Measurements from ENCODE around the gene RBBP5.

The RBBP5 gene

GRCh38 chr1:205129447-205130029 lies 7.8 kb upstream of the RBBP5 start:
- no peak for DNase-seq

GRCh38 chr1:205128050-205128449 lies 6.3 kb upstream of the RBBP5 start:
- peak in 1 of 4 experiments; percentile 5 for DNase-seq

DNA sequence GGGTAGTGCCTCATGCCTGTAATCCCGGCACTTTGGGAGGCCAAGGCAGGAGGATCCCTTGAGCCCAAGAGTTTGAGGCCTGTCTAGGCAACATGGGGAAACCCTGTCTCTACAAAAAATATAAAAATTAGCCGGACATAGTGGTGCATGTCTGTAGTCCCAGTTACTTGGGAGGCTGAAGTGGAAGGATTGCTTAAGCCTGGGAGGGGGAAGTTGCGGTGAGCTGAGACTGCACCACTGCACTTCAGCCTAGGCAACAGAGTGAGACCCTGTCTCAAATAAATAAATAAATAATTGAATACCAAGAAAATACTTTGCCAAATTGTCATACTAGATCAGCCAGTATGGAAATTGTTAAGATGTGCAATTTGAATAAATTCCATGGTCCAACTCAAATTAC lies 5.9 kb upstream of the RBBP5 start:
- DNase-seq = peak; percentile 8 to 55 (median 45)

- no peak for DNase-seq
These were observed 2.9 kb upstream of the RBBP5 start for GRCh38 chr1:205124726-205125125.

GRCh38 chr1:205122489-205122882 lies 708 bp upstream of the RBBP5 start:
- no peak for DNase-seq

- no peak for DNase-seq
These were observed 3.0 kb downstream of the RBBP5 start for GRCh38 chr1:205118752-205119151.

GRCh38 chr1:205111354-205111753 lies 10.4 kb downstream of the RBBP5 start:
- DNase-seq = no peak

GRCh38 chr1:205109711-205110110 lies 12.1 kb downstream of the RBBP5 start:
- no peak for DNase-seq

DNA sequence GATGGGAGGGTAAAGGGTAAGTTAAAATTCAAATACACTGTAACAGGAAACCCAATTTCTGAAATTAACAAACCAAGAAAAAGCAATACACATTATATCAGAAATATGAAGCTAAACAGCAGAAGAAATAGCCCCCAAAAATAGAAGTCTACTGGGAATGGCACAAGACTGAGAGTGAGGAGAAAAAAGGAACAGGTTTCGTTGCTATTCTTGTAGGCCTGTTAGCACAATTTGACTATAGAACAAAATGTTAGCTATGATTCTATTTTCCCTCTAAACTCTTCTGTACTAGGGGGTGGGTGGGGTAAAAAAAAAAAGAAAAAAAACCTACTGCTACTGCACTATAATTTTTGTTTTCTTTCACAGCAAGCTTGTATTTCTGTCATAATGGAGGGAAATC lies 12.5 kb downstream of the RBBP5 start:
- no peak for DNase-seq

GRCh38 chr1:205108464-205108863 lies 13.3 kb downstream of the RBBP5 start:
- DNase-seq = no peak

DNA sequence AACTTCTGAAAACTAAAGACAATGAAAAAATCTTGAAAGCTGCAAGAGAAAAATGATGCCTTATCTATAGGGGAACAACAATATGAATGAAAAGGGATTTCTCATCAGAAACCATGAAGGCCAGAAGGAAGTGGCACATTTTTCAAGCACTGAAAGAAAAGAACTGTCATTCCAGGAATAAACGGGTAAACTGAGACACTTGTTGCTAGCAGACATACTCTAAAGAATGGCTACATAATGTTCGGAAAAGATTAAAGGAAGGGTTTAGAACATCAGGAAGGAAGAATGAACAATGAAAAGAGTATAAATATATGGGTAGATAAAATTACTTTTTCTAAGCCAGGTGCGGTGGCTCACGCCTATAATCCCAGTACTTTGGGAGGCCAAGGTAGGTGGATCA lies 14.5 kb downstream of the RBBP5 start:
- DNase-seq = no peak

- no peak for DNase-seq
These were observed 19.4 kb downstream of the RBBP5 start for GRCh38 chr1:205102404-205102803.

GRCh38 chr1:205098242-205098641 lies 23.5 kb downstream of the RBBP5 start:
- no peak for DNase-seq

GRCh38 chr1:205095422-205095821 lies 26.4 kb downstream of the RBBP5 start:
- DNase-seq = no peak

GRCh38 chr1:205091043-205091740 lies 30.6 kb downstream of the RBBP5 start:
- no peak for DNase-seq

DNA sequence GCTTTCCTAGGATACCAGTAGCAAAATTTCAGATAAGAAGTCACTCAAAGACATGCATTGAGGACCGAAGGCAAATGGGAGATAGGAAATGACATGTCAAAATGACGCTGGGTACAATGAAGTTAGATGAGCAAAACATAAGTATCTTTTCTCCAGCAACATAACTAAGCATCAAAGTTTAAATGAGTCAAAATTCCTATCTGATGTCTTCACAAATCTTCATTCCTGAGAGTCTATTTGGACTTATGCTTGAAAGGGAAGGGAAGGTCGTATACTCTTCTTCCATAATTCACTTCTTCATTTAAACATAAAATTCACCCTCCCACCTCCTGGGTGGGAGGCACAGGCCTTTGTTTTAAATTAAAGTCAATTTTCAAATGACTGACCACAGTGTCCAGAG lies 33.4 kb downstream of the RBBP5 start:
- DNase-seq = no peak

DNA sequence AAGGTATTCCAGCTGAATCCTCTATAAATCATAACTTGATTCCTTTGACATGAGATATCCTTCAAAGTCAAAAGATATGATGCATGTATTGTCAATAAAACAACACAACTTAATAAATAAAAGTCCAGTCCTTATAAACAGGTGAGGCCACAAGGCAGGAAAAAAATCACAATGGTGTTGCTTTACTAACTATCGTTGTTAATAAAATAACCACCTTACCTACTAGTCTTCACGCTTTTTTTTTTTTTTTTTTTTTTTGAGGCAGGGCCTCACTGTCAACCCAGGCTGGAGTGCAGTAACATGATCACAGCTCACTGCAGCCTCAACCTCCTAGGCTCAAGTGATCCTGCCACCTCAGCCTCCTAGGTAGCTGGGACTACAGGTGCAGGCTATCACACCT lies 37.4 kb downstream of the RBBP5 start, which contains the start of gene TMEM81:
TMEM81 (minus strand) TSS at position 101 of the 400 bp plus-strand sequence. CDS start 140 bp downstream, outside the sequence.
- no peak for DNase-seq

DNA sequence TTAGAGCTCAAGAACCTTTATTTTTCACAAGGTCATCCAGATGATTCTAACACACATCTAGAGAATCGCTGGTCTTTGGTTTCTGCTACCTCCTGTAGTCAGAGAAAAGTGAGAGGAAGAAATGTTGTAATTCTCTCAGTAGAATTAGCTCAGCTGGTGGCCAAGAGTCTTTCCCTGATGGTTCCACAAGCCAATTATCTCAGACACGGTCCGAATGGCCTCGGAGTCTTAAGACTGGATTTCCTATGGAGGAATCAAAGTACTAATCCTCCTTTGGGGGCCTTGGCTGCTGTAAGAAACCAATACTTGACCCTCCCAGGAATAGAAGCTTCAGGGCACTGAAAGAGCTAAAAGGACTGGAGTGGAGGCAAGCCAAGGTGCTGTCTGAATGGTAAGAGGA lies 39.3 kb downstream of the RBBP5 start:
- DNase-seq = no peak

DNA sequence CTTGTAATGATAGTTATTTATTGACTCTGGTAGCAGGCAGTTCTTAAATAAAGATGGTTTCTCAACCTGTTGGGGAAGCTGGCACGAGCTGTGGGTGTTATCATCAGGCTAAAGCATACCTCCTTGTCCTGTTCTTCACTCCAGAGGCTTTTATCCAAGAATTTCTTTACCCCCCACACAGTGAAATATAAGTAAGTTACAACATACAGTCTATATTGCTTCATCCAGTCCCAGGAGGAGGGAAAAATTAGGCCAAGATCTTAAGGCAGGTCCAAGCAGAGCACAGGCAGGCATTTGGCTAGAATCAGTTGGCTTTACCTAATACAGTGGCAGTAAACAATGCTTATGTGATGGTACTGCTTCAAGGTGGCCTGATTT lies 43.9 kb downstream of the RBBP5 start:
- no peak for DNase-seq

DNA sequence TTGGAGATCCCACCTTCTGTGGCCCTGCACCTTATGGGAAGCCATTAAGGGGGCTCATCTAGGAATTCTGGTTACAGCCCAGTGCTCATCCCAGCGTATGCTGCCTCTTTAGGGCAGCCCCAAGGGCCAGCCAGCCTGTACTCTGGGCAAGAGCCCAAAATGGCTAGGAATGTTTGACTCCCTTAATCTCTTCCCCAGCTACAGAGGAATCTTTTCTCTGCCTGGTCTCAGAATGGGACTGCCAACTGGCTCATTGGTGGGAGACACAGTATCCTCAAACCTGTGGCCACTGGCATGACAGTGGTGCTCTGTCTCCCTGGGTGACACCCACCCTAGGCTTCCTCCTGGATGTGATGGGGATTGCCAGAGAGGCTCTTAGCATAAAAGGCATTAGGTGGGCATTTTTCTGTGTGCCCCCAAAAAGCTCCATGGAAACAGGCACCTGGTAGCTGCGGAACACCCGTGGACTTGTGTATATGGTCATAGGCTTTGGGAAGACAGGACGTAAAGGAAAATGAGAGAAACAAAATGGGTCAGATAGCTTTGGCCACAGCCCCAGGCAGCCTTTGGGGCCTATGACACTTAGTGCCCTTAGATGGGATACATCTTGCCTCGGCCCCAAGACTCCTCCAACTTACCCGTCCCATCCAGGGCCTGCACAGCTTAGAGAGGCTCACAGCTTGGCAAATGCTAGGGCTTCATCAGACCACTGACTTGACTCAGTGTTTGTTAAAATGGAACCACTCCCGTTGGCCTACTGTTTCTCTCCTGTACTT lies 44.4 kb downstream of the RBBP5 start:
- DNase-seq = no peak

DNA sequence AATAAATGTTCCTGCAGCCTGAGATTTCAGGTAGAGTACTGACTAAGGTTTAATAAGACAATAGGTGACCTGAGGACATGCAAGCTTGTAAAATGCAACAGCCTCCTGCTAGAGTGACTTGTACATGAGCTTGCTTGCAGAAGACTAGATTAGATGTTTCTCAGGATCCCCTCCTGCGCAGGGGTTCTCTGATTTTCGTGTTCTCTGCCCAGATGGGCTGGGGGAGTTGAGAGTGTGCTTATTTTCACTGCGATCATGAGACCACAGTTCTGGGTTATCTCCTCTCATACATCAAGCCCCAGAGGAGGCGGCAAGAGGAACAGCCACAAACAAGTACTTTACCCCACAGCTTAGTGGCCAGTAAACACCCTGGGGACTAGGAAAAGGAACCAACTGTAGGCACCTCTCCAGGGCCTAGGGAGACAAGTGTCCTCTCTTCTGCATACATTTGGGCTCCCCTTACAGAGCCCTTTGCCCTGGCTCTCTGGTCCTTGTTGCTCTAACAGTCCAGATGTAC lies 45.5 kb downstream of the RBBP5 start:
- no peak for DNase-seq

DNA sequence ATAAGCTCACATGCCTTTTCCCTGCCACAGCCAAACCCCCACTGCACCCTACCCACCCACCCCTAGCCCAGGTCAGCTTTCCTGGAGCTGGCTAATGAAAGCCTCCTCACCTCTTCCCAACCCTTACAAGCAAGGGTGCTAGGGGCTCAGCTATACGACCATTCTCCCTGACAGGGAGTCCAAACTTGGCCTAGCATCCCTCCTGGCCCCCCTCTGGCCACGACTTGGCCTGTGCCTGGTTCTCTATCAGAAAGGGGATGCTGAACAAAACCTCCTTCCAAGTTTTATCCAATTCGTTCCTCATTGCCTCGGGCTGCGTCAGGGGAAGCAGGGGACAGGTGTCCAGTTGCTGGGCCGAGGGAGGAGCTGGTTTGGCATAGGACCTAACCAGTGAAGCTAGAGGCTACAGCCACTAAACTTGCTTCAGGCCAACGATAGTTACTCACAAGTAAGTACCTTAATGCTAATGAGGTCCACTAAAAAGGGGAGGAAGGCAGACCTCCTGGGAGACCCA lies 46.1 kb downstream of the RBBP5 start:
- DNase-seq = no peak

GRCh38 chr1:205074513-205074912 lies 47.3 kb downstream of the RBBP5 start:
- no peak for DNase-seq

Measured in suppressor macrophage (primary cell).